Neural cell (in vitro differentiated cells): Measurements from ENCODE around the gene POLH. TPM values are rescaled to one million over a fixed set of nuclear protein-coding genes. Genes with fewer than 3 reads are reported as not detected.

Experiments used
- H2AFZ ChIP-seq: fragments of 200-600, 300-800 bp; sonication (generic), shearing (Covaris generic); 2 replicates; pipeline ENCODE4 v1.6.0; 2014; ENCODE audit warnings: low read depth, mild to moderate bottlenecking, antibody characterized with exemption, low read length, moderate library complexity
- H3F3A ChIP-seq: fragments of 200-600 bp; shearing (Covaris generic); 2 replicates; pipeline ENCODE4 v1.6.1; 2016; ENCODE audit warnings: mild to moderate bottlenecking, moderate library complexity, mixed read lengths, antibody characterized with exemption, low read length; ENCODE audit not compliant: insufficient read depth, poor library complexity, severe bottlenecking
- H3K27ac ChIP-seq: fragments of 200-600, 300-800 bp; sonication (generic), shearing (Covaris generic); 2 replicates; pipeline ENCODE4 v1.5.1; 2014; ENCODE audit warnings: mild to moderate bottlenecking, low read length, moderate library complexity
- H3K27me3 ChIP-seq: fragments of 300-800, 200-600 bp; sonication (generic), shearing (Covaris generic); 2 replicates; pipeline ENCODE4 v1.6.0; 2014; ENCODE audit warnings: mild to moderate bottlenecking, low read depth, low read length, moderate library complexity; ENCODE audit not compliant: insufficient read depth
- H3K36me3 ChIP-seq: fragments of 300-800, 200-600 bp; sonication (generic), shearing (Covaris generic); 2 replicates; pipeline ENCODE4 v1.5.1; 2014; ENCODE audit warnings: mild to moderate bottlenecking, antibody characterized with exemption, low read length, moderate library complexity; ENCODE audit not compliant: insufficient read depth
- H3K4me2 ChIP-seq: fragments of 300-800, 200-600 bp; sonication (generic), shearing (Covaris generic); 2 replicates; pipeline ENCODE4 v1.6.0; 2014; ENCODE audit warnings: mild to moderate bottlenecking, low read length
- H3K4me3 ChIP-seq: fragments of 300-800, 200-600 bp; sonication (generic), shearing (Covaris generic); 2 replicates; pipeline ENCODE4 v1.5.1; 2014; ENCODE audit warnings: mild to moderate bottlenecking, low read length, moderate library complexity
- H3K79me2 ChIP-seq: fragments of 200-600 bp; shearing (Covaris generic); replicated peaks from 2 replicates; pipeline ENCODE4 v1.6.0; 2014; ENCODE audit warnings: mild to moderate bottlenecking, low read length, moderate library complexity; ENCODE audit not compliant: insufficient read depth
- H3K9ac ChIP-seq: fragments of 300-800, 200-600 bp; sonication (generic), shearing (Covaris generic); 2 replicates; pipeline ENCODE4 v1.6.1; 2016; ENCODE audit warnings: mild to moderate bottlenecking, low read length, mixed read lengths
- H3K9me2 ChIP-seq: fragments of 200-600 bp; shearing (Covaris generic); 2 replicates; pipeline ENCODE4 v1.6.1; 2016; ENCODE audit warnings: mild to moderate bottlenecking, low read length, mixed read lengths; ENCODE audit not compliant: insufficient read depth
- H3K9me3 ChIP-seq: fragments of 200-600, 300-800 bp; sonication (generic), shearing (Covaris generic); 2 replicates; pipeline ENCODE4 v1.6.1; 2016; ENCODE audit warnings: mild to moderate bottlenecking, mixed run types, low read length, moderate library complexity, mixed read lengths
- H4K20me1 ChIP-seq: fragments of 200-600 bp; shearing (Covaris generic); 2 replicates; pipeline ENCODE4 v1.6.1; 2016; ENCODE audit warnings: mild to moderate bottlenecking, mixed run types; ENCODE audit not compliant: insufficient read depth
- EP300 ChIP-seq: fragments of 450-650 bp; conservative IDR thresholded peaks from 2 replicates; pipeline ENCODE4 v1.6.1; 2014; ENCODE audit warnings: antibody characterized with exemption, mild to moderate bottlenecking, moderate library complexity; ENCODE audit not compliant: poor library complexity, severe bottlenecking
- EZH2 ChIP-seq: fragments of 200-600, 300-800 bp; shearing (Covaris generic), sonication (generic); IDR thresholded peaks from 2 replicates; pipeline ENCODE4 v1.6.1; 2014; ENCODE audit warnings: antibody characterized with exemption, low read length, borderline replicate concordance, mild to moderate bottlenecking; ENCODE audit not compliant: insufficient read depth, poor library complexity, severe bottlenecking
- MXI1 ChIP-seq: fragments of 450-650 bp; conservative IDR thresholded peaks from 2 replicates; pipeline ENCODE4 v1.6.1; 2014; ENCODE audit warnings: antibody characterized with exemption, mild to moderate bottlenecking; ENCODE audit not compliant: poor library complexity, severe bottlenecking
- POLR2AphosphoS5 ChIP-seq: IDR thresholded peaks from 2 replicates; pipeline ENCODE4 v1.6.1; 2012
- RAD21 ChIP-seq: fragments of 450-650 bp; conservative IDR thresholded peaks from 2 replicates; pipeline ENCODE4 v1.6.1; 2014; ENCODE audit warnings: antibody characterized with exemption, mild to moderate bottlenecking, moderate library complexity
- SMC3 ChIP-seq: fragments of 450-650 bp; conservative IDR thresholded peaks from 2 replicates; pipeline ENCODE4 v1.6.1; 2014; ENCODE audit warnings: antibody characterized with exemption, mild to moderate bottlenecking, moderate library complexity; ENCODE audit not compliant: poor library complexity
- TAF1 ChIP-seq: IDR thresholded peaks from 2 replicates; pipeline ENCODE4 v1.6.1; 2012; ENCODE audit warnings: low read depth
- polyA plus RNA-seq: library from polyadenylated mRNA; depleted of rRNA; stranded (reverse); fragments of >200 nt; gene quantifications from 2 replicates; pipeline ENCODE4 v1.2.3, GENCODE V29; 2014
- TF ChIP-seq, protein P1 (sequence below): IDR thresholded peaks from 2 replicates; pipeline ENCODE4 v1.6.1; 2012; ENCODE audit warnings: borderline replicate concordance
- TF ChIP-seq, protein P2 (sequence below): fragments of 450-650 bp; IDR thresholded peaks from 2 replicates; pipeline ENCODE4 v1.5.1; 2014; ENCODE audit warnings: antibody characterized with exemption, mild to moderate bottlenecking, moderate library complexity; ENCODE audit not compliant: poor library complexity, severe bottlenecking

POLH gene
- polyA plus RNA-seq, 1 donor from 2014 or later, result 6.5 TPM

DNA sequence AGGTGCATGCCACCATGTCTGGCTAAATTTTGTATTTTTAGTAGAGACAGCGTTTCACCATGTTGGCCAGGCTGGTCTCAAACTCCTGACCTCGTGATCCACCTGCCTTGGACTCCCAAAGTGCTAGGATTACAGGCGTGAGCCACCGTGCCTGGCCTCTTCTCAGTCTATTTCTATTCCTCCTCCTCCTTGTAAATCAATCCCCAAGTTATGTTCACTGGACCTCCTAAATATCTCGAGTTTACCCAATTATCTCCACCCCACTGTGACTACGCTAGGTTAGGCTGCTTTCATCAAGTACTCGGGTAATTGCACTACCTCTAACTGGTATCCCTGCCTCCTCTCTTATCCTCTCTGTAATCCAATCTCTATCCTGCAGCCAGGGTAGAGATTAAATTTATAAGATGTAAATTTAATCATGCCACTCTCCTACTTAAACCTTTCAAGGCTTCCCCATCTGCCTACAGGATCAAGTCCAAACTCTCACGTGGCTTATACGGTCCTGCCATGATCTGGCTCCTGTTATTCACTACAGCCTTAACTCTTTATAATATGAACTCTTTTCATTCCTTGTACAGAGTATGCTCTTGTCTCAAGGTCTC lies 58.8 kb downstream of the POLH start:
- Histone ChIP-seq H3K4me3 (peak overlapping the region; percentile 94), H3K4me2 (no peak overlapping the region), H3K9ac (peak overlapping the region; percentile 96)

DNA sequence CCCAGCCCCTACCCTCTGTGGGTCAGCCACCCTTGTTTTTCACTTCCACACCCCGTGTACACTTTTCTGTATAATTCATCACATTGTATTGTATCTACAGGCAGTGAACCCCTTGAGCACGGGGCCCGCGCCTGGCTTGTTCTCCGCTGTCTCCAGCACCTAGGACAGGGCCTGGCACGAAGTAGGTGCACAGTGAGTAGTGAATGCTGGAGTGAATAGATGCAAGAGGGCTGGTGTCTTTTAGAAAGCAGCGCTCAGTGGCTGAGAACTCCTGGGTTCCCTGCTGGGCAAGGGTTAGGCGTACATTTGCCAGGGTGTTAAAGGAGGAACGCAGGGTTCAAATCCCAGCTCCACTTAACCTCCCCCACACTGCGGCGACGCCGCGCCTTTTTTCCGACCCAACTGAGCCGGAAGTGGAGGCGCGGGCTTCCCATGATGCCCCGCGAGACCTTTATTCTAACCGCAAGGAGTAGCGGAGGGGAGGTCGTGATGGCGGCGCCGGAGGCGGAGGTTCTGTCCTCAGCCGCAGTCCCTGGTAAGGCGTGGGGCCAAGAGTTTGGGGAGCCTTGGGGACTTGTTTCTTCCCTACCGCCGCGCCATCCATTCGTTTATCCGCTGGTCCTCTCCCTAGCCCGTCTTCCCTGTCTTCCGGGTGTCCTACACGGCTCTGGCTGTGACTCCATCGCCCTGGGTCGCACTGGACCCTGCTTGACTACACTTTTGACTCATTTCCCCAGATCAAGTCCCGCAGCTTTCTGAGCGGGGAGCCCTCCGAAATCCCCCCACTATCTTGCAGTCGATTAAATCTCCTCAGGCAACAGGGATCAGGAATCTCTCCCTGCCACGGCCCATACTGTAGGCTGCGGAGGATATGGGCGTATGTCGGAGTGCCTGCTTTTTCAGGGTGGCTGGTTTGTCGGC lies 59.7 kb downstream of the POLH start, which contains the start of gene MAD2L1BP:
Gene MAD2L1BP (plus strand): TSS at position 454 of the 921 bp plus-strand sequence. CDS start 36 bp downstream, at position 490.
- H3K27me3 ChIP-seq, result no peaks in the 10 kb centered on the region
- no peaks in the 10 kb centered on the region for H3K9me2 ChIP-seq
- peak within 1 kb of the TSS; percentile 84 for H3K27ac ChIP-seq
- no peaks in the 10 kb centered on the region for H3K36me3 ChIP-seq
- peaks cover 21% of the 10 kb centered on the region for H3K79me2 ChIP-seq
- no peaks in the 10 kb centered on the region for H3F3A ChIP-seq
- H4K20me1 ChIP-seq, result no peaks in the 10 kb centered on the region
- H3K9me3 ChIP-seq, result no peaks in the 10 kb centered on the region
- H3K4me3 ChIP-seq, result peak within 1 kb of the TSS; percentile 94
- peak within 1 kb of the TSS; percentile 94 for H3K4me2 ChIP-seq
- H2AFZ ChIP-seq, result peak within 1 kb of the TSS; percentile 99
- H3K9ac ChIP-seq, result peak within 1 kb of the TSS; percentile 96
- TF ChIP-seq TAF1, result peak; percentile 96
- no peak for TF ChIP-seq RAD21
- TF ChIP-seq MXI1, result peak; percentile 73
- TF ChIP-seq POLR2AphosphoS5, result peak; percentile 96
- TF ChIP-seq, protein P1, sequence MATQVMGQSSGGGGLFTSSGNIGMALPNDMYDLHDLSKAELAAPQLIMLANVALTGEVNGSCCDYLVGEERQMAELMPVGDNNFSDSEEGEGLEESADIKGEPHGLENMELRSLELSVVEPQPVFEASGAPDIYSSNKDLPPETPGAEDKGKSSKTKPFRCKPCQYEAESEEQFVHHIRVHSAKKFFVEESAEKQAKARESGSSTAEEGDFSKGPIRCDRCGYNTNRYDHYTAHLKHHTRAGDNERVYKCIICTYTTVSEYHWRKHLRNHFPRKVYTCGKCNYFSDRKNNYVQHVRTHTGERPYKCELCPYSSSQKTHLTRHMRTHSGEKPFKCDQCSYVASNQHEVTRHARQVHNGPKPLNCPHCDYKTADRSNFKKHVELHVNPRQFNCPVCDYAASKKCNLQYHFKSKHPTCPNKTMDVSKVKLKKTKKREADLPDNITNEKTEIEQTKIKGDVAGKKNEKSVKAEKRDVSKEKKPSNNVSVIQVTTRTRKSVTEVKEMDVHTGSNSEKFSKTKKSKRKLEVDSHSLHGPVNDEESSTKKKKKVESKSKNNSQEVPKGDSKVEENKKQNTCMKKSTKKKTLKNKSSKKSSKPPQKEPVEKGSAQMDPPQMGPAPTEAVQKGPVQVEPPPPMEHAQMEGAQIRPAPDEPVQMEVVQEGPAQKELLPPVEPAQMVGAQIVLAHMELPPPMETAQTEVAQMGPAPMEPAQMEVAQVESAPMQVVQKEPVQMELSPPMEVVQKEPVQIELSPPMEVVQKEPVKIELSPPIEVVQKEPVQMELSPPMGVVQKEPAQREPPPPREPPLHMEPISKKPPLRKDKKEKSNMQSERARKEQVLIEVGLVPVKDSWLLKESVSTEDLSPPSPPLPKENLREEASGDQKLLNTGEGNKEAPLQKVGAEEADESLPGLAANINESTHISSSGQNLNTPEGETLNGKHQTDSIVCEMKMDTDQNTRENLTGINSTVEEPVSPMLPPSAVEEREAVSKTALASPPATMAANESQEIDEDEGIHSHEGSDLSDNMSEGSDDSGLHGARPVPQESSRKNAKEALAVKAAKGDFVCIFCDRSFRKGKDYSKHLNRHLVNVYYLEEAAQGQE, result peak; percentile 73
- TF ChIP-seq SMC3, result no peak
- TF ChIP-seq, protein P2, sequence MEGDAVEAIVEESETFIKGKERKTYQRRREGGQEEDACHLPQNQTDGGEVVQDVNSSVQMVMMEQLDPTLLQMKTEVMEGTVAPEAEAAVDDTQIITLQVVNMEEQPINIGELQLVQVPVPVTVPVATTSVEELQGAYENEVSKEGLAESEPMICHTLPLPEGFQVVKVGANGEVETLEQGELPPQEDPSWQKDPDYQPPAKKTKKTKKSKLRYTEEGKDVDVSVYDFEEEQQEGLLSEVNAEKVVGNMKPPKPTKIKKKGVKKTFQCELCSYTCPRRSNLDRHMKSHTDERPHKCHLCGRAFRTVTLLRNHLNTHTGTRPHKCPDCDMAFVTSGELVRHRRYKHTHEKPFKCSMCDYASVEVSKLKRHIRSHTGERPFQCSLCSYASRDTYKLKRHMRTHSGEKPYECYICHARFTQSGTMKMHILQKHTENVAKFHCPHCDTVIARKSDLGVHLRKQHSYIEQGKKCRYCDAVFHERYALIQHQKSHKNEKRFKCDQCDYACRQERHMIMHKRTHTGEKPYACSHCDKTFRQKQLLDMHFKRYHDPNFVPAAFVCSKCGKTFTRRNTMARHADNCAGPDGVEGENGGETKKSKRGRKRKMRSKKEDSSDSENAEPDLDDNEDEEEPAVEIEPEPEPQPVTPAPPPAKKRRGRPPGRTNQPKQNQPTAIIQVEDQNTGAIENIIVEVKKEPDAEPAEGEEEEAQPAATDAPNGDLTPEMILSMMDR, result peak; percentile 10

More for the DNA sequence above, 58.8 kb downstream of the POLH start:
- no peaks in the 10 kb centered on the region for H3F3A ChIP-seq
- no peaks in the 10 kb centered on the region for H3K36me3 ChIP-seq
- no peaks in the 10 kb centered on the region for H3K9me3 ChIP-seq
- peak overlapping the region; percentile 84 for H3K27ac ChIP-seq
- peaks cover 21% of the 10 kb centered on the region for H3K79me2 ChIP-seq
- H3K9me2 ChIP-seq, result no peaks in the 10 kb centered on the region
- no peaks in the 10 kb centered on the region for H3K27me3 ChIP-seq
- no peaks in the 10 kb centered on the region for H4K20me1 ChIP-seq
- no peak for TF ChIP-seq TAF1
- TF ChIP-seq, protein P2, result no peak
- TF ChIP-seq, protein P1, result no peak
- TF ChIP-seq EP300, result no peak
- TF ChIP-seq RAD21, result no peak
- no peak for TF ChIP-seq SMC3
- no peak for TF ChIP-seq EZH2
- no peak for TF ChIP-seq POLR2AphosphoS5
- no peak for TF ChIP-seq MXI1
- peak overlapping the region; percentile 99 for H2AFZ ChIP-seq
